PC-3 (cell line): Measurements from ENCODE around the gene DOK5. TPM values are rescaled to one million over a fixed set of nuclear protein-coding genes. Genes with fewer than 3 reads are reported as not detected.

ENCODE experiments used
- ATAC-seq: fragments of 200-7000 bp; cut with Tn5 transposase; 2 replicates; pipeline ENCODE4 v1.9.1; 2020; ENCODE audit warnings: mild to moderate bottlenecking, moderate library complexity
- BruUV-seq: library from RNA; stranded (reverse); fragments of 400-500 nt; replicated peaks from 2 replicates; lab custom pipeline; 2021; lab: Mats Ljungman, UMichigan
- CTCF ChIA-PET: fragments of 300-600 bp; sonication (Branson Sonifier 250); formaldehyde crosslinking; loops from one replicate; lab custom pipeline; 2022; ENCODE audit warnings: antibody characterized with exemption; lab: Charles Lee
- POLR2A ChIA-PET: fragments of 300-600 bp; sonication (Branson Sonifier 250); formaldehyde crosslinking; loops from one replicate; lab custom pipeline; 2022; ENCODE audit warnings: antibody characterized with exemption; ENCODE audit not compliant: unreplicated experiment; lab: Charles Lee
- DNase-seq: peaks from one replicate; pipeline ENCODE4 v3.0.0-alpha.2; 2015
- H2AFZ ChIP-seq: fragments of 300-600 bp; sonication (generic); 2 replicates; pipeline ENCODE4 v1.6.0; 2016; ENCODE audit warnings: antibody characterized with exemption, low read length
- H3F3A ChIP-seq: fragments of 300-600 bp; sonication (generic); one replicate; pipeline ENCODE4 v1.6.0; 2017; ENCODE audit warnings: antibody characterized with exemption, low read length, control low read depth, mild to moderate bottlenecking; ENCODE audit not compliant: unreplicated experiment
- H3K27ac ChIP-seq: fragments of 300-600 bp; sonication (generic); 2 replicates; pipeline ENCODE4 v1.5.1; 2016; ENCODE audit warnings: mild to moderate bottlenecking, low read length
- H3K27me3 ChIP-seq: fragments of 300-600 bp; sonication (generic); 2 replicates; pipeline ENCODE4 v1.6.1; 2016; ENCODE audit warnings: low read length, mixed read lengths
- H3K36me3 ChIP-seq: fragments of 300-600 bp; sonication (generic); 2 replicates; pipeline ENCODE4 v1.6.1; 2016; ENCODE audit warnings: low read depth, mixed run types, low read length, mixed read lengths
- H3K4me1 ChIP-seq: fragments of 300-600 bp; sonication (generic); 2 replicates; pipeline ENCODE4 v1.5.1; 2016; ENCODE audit warnings: low read length; ENCODE audit not compliant: insufficient read depth
- H3K4me2 ChIP-seq: fragments of 300-600 bp; sonication (generic); 2 replicates; pipeline ENCODE4 v1.6.0; 2016; ENCODE audit warnings: low read length
- H3K4me3 ChIP-seq: fragments of 300-600 bp; sonication (generic); 2 replicates; pipeline ENCODE4 v1.5.1; 2016; ENCODE audit warnings: mild to moderate bottlenecking, low read length, mixed read lengths
- H3K79me2 ChIP-seq: fragments of 300-600 bp; sonication (generic); 2 replicates; pipeline ENCODE4 v1.6.1; 2017; ENCODE audit warnings: low read length, mixed read lengths
- H3K9ac ChIP-seq: fragments of 300-600 bp; sonication (generic); 2 replicates; pipeline ENCODE4 v1.6.0; 2016; ENCODE audit warnings: mild to moderate bottlenecking, low read length
- H3K9me2 ChIP-seq: fragments of 300-600 bp; sonication (generic); replicated peaks from 2 replicates; pipeline ENCODE4 v1.6.1; 2016; ENCODE audit warnings: mixed run types, low read length, mixed read lengths
- H3K9me3 ChIP-seq: fragments of 300-600 bp; sonication (generic); 2 replicates; pipeline ENCODE4 v1.6.1; 2016; ENCODE audit warnings: low read length, mixed read lengths
- H4K20me1 ChIP-seq: fragments of 300-600 bp; sonication (generic); 2 replicates; pipeline ENCODE4 v1.6.1; 2016; ENCODE audit warnings: low read length, mixed read lengths
- CTCF ChIP-seq: fragments of 300-600 bp; sonication (generic); conservative IDR thresholded peaks from 2 replicates; pipeline ENCODE4 v1.5.1; 2017; ENCODE audit warnings: antibody characterized with exemption, low read depth, mild to moderate bottlenecking, low read length
- EZH2 ChIP-seq: fragments of 300-600 bp; sonication (generic); IDR thresholded peaks from one replicate; pipeline ENCODE4 v1.6.1; 2017; ENCODE audit warnings: antibody characterized with exemption, mild to moderate bottlenecking, low read length; ENCODE audit not compliant: unreplicated experiment
- EZH2phosphoT487 ChIP-seq: fragments of 300-600 bp; sonication (generic); IDR thresholded peaks from 2 replicates; pipeline ENCODE4 v1.6.1; 2018; ENCODE audit warnings: mild to moderate bottlenecking, antibody characterized with exemption, low read length, borderline replicate concordance
- intact Hi-C: fragments of 100-400 bp; cut with micrococcal nuclease; formaldehyde crosslinking; loops from 2 replicates; pipeline ENCODE4 v1.9.0; 2023
- total RNA-seq: library from RNA; depleted of rRNA; stranded (reverse); fragments of >200 nt; gene quantifications from 2 replicates; pipeline ENCODE4 v1.2.3, GENCODE V29; 2014

Gene DOK5
- total RNA-seq, 1 experiment from 2014 or later: not detected

GRCh38 chr20:54649511-54649962, 174.1 kb downstream of the DOK5 start:
- intact Hi-C loops: loop anchor here (5.0 kb wide), 1 partner anchor 552 kb away; no protein-coding TSS in a partner anchor
- POLR2A ChIA-PET: no interaction called here

GRCh38 chr20:54650052-54650719, 174.8 kb downstream of the DOK5 start:
- ChIA-PET POLR2A (no interaction called here), CTCF (interaction anchor here (0.6 kb wide), 1 partner anchor 635 kb away, joined by 3 read pairs; no protein-coding TSS in a partner anchor)
- DNase-seq: no peak
- Histone ChIP-seq H3K36me3 (no peaks in the 10 kb centered on the region), H3K79me2 (no peaks in the 10 kb centered on the region), H3K27ac (no peak overlapping the region), H4K20me1 (no peaks in the 10 kb centered on the region), H3K4me3 (no peak overlapping the region), H3K27me3 (peaks cover 42% of the 10 kb centered on the region), H3K4me1 (no peaks in the 10 kb centered on the region), H3K9ac (no peak overlapping the region), H3F3A (no peaks in the 10 kb centered on the region), H2AFZ (no peak overlapping the region), H3K4me2 (no peak overlapping the region), H3K9me2 (no peaks in the 10 kb centered on the region), H3K9me3 (no peaks in the 10 kb centered on the region)
- BruUV-seq: no TSS peak
- intact Hi-C loops: no loop called here
- TF ChIP-seq CTCF: no peak
- ATAC-seq: no peak

More at GRCh38 chr20:54649511-54649962, 174.1 kb downstream of the DOK5 start:
- CTCF ChIA-PET: no interaction called here
- no peaks in the 10 kb centered on the region for H3K36me3 ChIP-seq
- ATAC-seq (peak; percentile 92), DNase-seq (peak; percentile 95)
- H3K4me3 ChIP-seq: no peak overlapping the region
- peaks cover 37% of the 10 kb centered on the region for H3K27me3 ChIP-seq
- H2AFZ ChIP-seq: no peak overlapping the region
- H3K9me2 ChIP-seq: no peaks in the 10 kb centered on the region
- no peaks in the 10 kb centered on the region for H3F3A ChIP-seq
- H3K9ac ChIP-seq: no peak overlapping the region
- BruUV-seq: no TSS peak
- no peaks in the 10 kb centered on the region for H3K4me1 ChIP-seq
- H3K79me2 ChIP-seq: no peaks in the 10 kb centered on the region
- no peaks in the 10 kb centered on the region for H3K9me3 ChIP-seq
- no peaks in the 10 kb centered on the region for H4K20me1 ChIP-seq
- H3K4me2 ChIP-seq: no peak overlapping the region
- H3K27ac ChIP-seq: no peak overlapping the region
- TF ChIP-seq EZH2phosphoT487 (no peak), CTCF (peak; percentile 95)

- Histone ChIP-seq H3K9ac (no peak overlapping the region), H3K36me3 (no peaks in the 10 kb centered on the region), H2AFZ (no peak overlapping the region), H3K4me1 (no peaks in the 10 kb centered on the region), H3K79me2 (no peaks in the 10 kb centered on the region), H3K4me2 (no peak overlapping the region), H3K4me3 (no peak overlapping the region), H3K9me2 (no peaks in the 10 kb centered on the region), H3K27me3 (peaks cover 49% of the 10 kb centered on the region), H3K9me3 (no peaks in the 10 kb centered on the region), H3F3A (no peaks in the 10 kb centered on the region), H3K27ac (no peak overlapping the region), H4K20me1 (no peaks in the 10 kb centered on the region)
- ATAC-seq: no peak
- DNase-seq: no peak
- intact Hi-C loops: no loop called here
- POLR2A ChIA-PET: no interaction called here
- no peak for TF ChIP-seq CTCF
- TF ChIP-seq EZH2phosphoT487: no peak
- TF ChIP-seq EZH2: no peak
- no TSS peak for BruUV-seq
- CTCF ChIA-PET: no interaction called here
Measured at GRCh38 chr20:54651252-54651651, 175.9 kb downstream of the DOK5 start.
